Muscle layer of duodenum (tissue), 2 donors: Measurements from ENCODE around the gene ASB7.

Experiments
- H3K27ac ChIP-seq: one replicate; pipeline ENCODE4 v1.7.0; 2013; ENCODE audit warnings: mild to moderate bottlenecking, low read length
- H3K27me3 ChIP-seq: one replicate; pipeline ENCODE4 v1.7.0; 2013; ENCODE audit warnings: low read depth, mild to moderate bottlenecking, control low read depth, low read length
- H3K36me3 ChIP-seq, 2 donors: one replicate each; pipeline ENCODE4 v1.7.0; 2013; ENCODE audit warnings: low read length in 2 of 2, control low read depth in 1 of 2, mild to moderate bottlenecking in 1 of 2; ENCODE audit not compliant: insufficient read depth in 2 of 2, control insufficient read depth in 1 of 2
- H3K4me1 ChIP-seq, 2 donors: one replicate each; pipeline ENCODE4 v1.7.0; 2013; ENCODE audit warnings: low read length in 2 of 2, mild to moderate bottlenecking in 2 of 2, control low read depth in 1 of 2, moderate library complexity in 1 of 2; ENCODE audit not compliant: insufficient read depth in 2 of 2, control insufficient read depth in 1 of 2
- H3K4me3 ChIP-seq, 2 donors: one replicate each; pipeline ENCODE4 v1.7.0; 2013; ENCODE audit warnings: low read length in 2 of 2, low read depth in 1 of 2, mild to moderate bottlenecking in 1 of 2
- H3K9me3 ChIP-seq, 2 donors: one replicate each; pipeline ENCODE4 v1.7.0; 2013; ENCODE audit warnings: low read length in 2 of 2, control low read depth in 1 of 2, mild to moderate bottlenecking in 1 of 2; ENCODE audit not compliant: control insufficient read depth in 1 of 2
- donor health status: healthy.

Gene ASB7

GRCh38 chr15:100628746-100629145, 26.4 kb downstream of the ASB7 start:
- Histone ChIP-seq H3K4me1 (peaks cover 0 to 3% of the 10 kb centered on the region in 2 donors), H3K27me3 (no peaks in the 10 kb centered on the region), H3K27ac (no peak overlapping the region), H3K9me3 (no peaks in the 10 kb centered on the region), H3K36me3 (peaks cover 6 to 12% of the 10 kb centered on the region in 2 donors), H3K4me3 (no peak overlapping the region)

GRCh38 chr15:100631831-100632230, 29.4 kb downstream of the ASB7 start:
- Histone ChIP-seq H3K27ac (no peak overlapping the region), H3K4me1 (peaks cover 0 to 3% of the 10 kb centered on the region in 2 donors), H3K4me3 (no peak overlapping the region)

GRCh38 chr15:100633763-100634075, 31.3 kb downstream of the ASB7 start:
- H3K27me3 ChIP-seq, result no peaks in the 10 kb centered on the region
- no peaks in the 10 kb centered on the region for H3K9me3 ChIP-seq
- no peaks in the 10 kb centered on the region for H3K4me1 ChIP-seq
- H3K27ac ChIP-seq, result no peak overlapping the region
- H3K4me3 ChIP-seq, result no peak overlapping the region
- peaks cover 6 to 12% of the 10 kb centered on the region in 2 donors for H3K36me3 ChIP-seq

More at GRCh38 chr15:100631831-100632230, 29.4 kb downstream of the ASB7 start:
- Histone ChIP-seq H3K9me3 (no peaks in the 10 kb centered on the region), H3K27me3 (no peaks in the 10 kb centered on the region), H3K36me3 (peaks cover 6 to 12% of the 10 kb centered on the region in 2 donors)

GRCh38 chr15:100635406-100636071, 33.1 kb downstream of the ASB7 start:
- Histone ChIP-seq H3K27ac (no peak overlapping the region), H3K9me3 (no peaks in the 10 kb centered on the region), H3K36me3 (peaks cover 6% of the 10 kb centered on the region in 2 donors), H3K27me3 (no peaks in the 10 kb centered on the region), H3K4me3 (no peak overlapping the region), H3K4me1 (peaks cover 0 to 8% of the 10 kb centered on the region in 2 donors)

- H3K4me3 ChIP-seq, result no peak overlapping the region
- H3K4me1 ChIP-seq, result peaks cover 0 to 16% of the 10 kb centered on the region in 2 donors
- no peaks in the 10 kb centered on the region for H3K36me3 ChIP-seq
- H3K9me3 ChIP-seq, result no peaks in the 10 kb centered on the region
- no peaks in the 10 kb centered on the region for H3K27me3 ChIP-seq
- no peak overlapping the region for H3K27ac ChIP-seq
Observed at GRCh38 chr15:100638177-100638730, 35.9 kb downstream of the ASB7 start.

GRCh38 chr15:100642213-100642949, 40.0 kb downstream of the ASB7 start:
- H3K9me3 ChIP-seq, result no peaks in the 10 kb centered on the region

GRCh38 chr15:100642950-100643338, 40.6 kb downstream of the ASB7 start:
- Histone ChIP-seq H3K4me3 (no peak overlapping the region), H3K9me3 (no peaks in the 10 kb centered on the region), H3K4me1 (peaks cover 0 to 16% of the 10 kb centered on the region in 2 donors), H3K27ac (no peak overlapping the region), H3K27me3 (no peaks in the 10 kb centered on the region), H3K36me3 (no peaks in the 10 kb centered on the region)

More at GRCh38 chr15:100642213-100642949, 40.0 kb downstream of the ASB7 start:
- Histone ChIP-seq H3K4me1 (peaks cover 0 to 16% of the 10 kb centered on the region in 2 donors), H3K27me3 (no peaks in the 10 kb centered on the region), H3K27ac (no peak overlapping the region), H3K4me3 (no peak overlapping the region), H3K36me3 (no peaks in the 10 kb centered on the region)

- no peaks in the 10 kb centered on the region for H3K36me3 ChIP-seq
- peaks cover 0 to 13% of the 10 kb centered on the region in 2 donors for H3K4me1 ChIP-seq
- no peaks in the 10 kb centered on the region for H3K9me3 ChIP-seq
- no peaks in the 10 kb centered on the region for H3K27me3 ChIP-seq
- no peak overlapping the region for H3K4me3 ChIP-seq
- H3K27ac ChIP-seq, result no peak overlapping the region
Observed at GRCh38 chr15:100645671-100646070, 43.3 kb downstream of the ASB7 start.

GRCh38 chr15:100648951-100649350, 46.6 kb downstream of the ASB7 start:
- no peak overlapping the region for H3K4me3 ChIP-seq
- no peak overlapping the region for H3K27ac ChIP-seq
- no peaks in the 10 kb centered on the region for H3K9me3 ChIP-seq
- H3K27me3 ChIP-seq, result no peaks in the 10 kb centered on the region
- peaks cover 0 to 5% of the 10 kb centered on the region in 2 donors for H3K36me3 ChIP-seq
- H3K4me1 ChIP-seq, result peaks cover 0 to 5% of the 10 kb centered on the region in 2 donors

- peaks cover 0 to 5% of the 10 kb centered on the region in 2 donors for H3K36me3 ChIP-seq
- no peak overlapping the region for H3K27ac ChIP-seq
- no peak overlapping the region for H3K4me3 ChIP-seq
- H3K4me1 ChIP-seq, result peaks cover 0 to 5% of the 10 kb centered on the region in 2 donors
- no peaks in the 10 kb centered on the region for H3K27me3 ChIP-seq
- H3K9me3 ChIP-seq, result no peaks in the 10 kb centered on the region
Observed at GRCh38 chr15:100650685-100651084, 48.3 kb downstream of the ASB7 start.

- peaks cover 0 to 5% of the 10 kb centered on the region in 2 donors for H3K4me1 ChIP-seq
- H3K9me3 ChIP-seq, result no peaks in the 10 kb centered on the region
- H3K27me3 ChIP-seq, result no peaks in the 10 kb centered on the region
- H3K27ac ChIP-seq, result no peak overlapping the region
- peaks cover 0 to 5% of the 10 kb centered on the region in 2 donors for H3K36me3 ChIP-seq
- no peak overlapping the region for H3K4me3 ChIP-seq
Observed at GRCh38 chr15:100651253-100651652, 48.9 kb downstream of the ASB7 start.
